Activated T-cell treated with anti-CD3 and anti-CD28 coated beads for 1 hour (primary cell): ENCODE measurements around the gene TIAM1.
"Not testable (repeated sequence)": the region's sequence is repeated elsewhere in the genome, so short reads cannot be mapped to it uniquely, and the experiment has no call there.

Source experiments
- DNase-seq: peaks from one replicate; pipeline ENCODE4 v3.0.0-alpha.2; 2020; ENCODE audit warnings: low read depth

TIAM1 gene

DNA sequence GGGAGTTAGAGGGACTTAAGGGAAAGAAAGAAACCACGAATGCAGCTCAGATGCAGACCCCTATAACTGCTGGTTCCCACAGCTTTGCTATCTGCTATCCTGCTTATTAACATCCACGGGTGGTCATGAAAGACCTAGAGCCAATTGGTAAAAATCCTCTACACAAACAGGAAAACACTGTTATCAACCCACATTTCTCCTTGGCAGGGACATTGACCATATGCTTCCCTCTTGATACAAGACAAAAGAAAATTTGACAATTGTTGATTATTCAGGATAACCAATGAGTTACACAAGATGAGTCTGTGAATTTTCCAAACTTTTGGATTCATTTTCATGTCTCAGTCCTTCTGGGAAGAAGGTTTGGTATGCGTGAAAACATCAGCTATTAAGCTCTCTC lies 90.4 kb downstream of the TIAM1 start:
- no peak for DNase-seq

GRCh38 chr21:31252611-31253010 lies 91.5 kb downstream of the TIAM1 start:
- DNase-seq, result no peak

DNA sequence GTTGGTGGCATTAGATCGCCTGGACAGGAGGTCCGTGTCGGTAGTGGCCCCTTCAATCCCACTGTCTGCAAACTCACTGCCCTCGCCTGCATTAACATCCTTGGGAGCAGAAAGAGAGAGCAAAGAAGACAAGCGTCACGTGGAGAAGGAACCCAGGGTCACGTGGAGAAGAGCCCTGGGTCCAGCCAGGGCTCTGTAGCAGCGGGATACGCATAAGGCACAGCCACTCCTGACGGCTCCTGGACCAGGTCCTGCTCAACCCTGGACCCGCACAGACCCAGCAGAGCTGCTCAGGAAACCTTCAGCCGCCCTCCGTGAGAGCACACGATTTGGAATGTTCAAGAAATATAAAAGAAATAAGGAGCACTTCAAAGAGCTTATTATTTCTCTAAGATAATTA lies 92.0 kb downstream of the TIAM1 start:
- DNase-seq, result no peak

DNA sequence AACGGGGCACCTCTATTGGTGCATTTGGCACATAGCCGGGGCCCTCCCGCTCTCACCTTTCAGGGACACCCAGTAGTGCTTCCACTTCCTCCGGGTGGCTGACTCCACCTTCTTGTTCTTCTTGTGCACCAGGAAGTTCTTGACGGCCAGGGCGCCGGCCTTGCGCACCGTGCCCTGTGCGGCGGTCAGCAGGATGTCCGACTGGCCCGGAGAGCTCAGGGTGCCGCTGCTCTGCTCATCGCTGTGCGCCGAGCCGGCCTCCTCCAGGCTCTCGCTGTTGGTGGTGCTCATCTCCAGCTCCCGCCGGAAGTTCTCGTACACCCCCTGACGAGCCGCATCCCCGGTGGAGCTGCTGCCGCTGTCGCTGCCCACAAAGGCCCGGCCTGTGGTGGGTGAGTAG lies 92.4 kb downstream of the TIAM1 start:
- no peak for DNase-seq

- no peak for DNase-seq
Measured at GRCh38 chr21:31248598-31248997, 95.5 kb downstream of the TIAM1 start.

DNA sequence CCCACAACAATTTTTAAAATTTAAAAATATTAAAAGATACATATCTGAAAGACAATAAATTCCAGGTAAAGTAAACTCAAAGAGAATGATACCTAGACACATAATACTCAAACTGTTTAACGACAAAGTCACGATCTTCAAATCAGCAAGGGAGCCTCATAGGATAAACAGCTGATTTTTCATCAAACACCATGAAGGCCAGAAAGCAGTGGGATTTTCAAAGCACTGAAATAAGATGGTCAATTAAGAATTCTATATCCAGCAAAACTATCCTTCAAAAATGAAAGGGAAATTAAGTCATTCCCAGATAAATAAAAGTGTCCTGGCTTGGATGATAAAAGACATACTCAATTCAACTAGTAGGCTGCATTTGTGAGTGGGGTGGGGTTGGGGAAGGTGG lies 100.5 kb downstream of the TIAM1 start:
- DNase-seq, result no peak

DNA sequence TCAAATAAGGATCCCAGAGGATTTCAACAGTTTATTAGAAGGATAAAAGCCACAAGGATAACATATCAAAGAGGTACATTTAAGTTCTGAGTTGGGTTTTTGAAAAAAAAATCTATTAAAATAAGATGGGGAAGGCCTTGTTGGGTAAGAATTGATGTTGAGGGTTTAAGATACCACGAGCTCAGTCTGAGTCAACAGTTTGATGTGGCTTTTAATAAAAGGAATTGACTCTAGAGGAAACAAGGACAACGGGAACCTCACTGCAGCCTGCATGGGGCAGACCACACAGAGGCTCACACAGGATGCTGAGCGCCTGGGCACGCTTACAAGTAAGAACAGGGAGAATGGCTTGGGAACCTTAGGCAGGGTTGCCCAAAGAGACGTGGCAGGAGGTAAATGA lies 107.5 kb downstream of the TIAM1 start:
- no peak for DNase-seq

GRCh38 chr21:31235671-31236450 lies 108.2 kb downstream of the TIAM1 start:
- DNase-seq, result no peak

DNA sequence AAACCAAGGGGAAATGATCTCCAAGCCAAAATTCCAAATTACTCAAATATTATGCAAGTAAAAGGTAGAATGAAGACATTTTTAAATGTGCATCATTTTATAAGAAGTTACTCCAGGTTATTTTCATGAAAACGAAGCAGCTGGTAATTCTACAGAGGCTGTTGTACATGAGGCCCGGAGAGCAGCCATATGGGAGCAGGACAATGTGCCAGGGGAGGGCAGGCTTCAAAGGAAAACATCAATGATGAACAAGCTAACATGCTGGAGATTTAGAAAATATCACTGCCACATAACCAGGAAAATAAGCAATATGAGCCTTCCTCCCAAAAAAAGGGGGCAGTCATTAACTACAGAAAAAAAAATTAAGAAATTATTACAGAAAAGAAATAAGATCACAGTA lies 109.1 kb downstream of the TIAM1 start:
- DNase-seq, result no peak

GRCh38 chr21:31233711-31234110 lies 110.3 kb downstream of the TIAM1 start:
- no peak for DNase-seq

DNA sequence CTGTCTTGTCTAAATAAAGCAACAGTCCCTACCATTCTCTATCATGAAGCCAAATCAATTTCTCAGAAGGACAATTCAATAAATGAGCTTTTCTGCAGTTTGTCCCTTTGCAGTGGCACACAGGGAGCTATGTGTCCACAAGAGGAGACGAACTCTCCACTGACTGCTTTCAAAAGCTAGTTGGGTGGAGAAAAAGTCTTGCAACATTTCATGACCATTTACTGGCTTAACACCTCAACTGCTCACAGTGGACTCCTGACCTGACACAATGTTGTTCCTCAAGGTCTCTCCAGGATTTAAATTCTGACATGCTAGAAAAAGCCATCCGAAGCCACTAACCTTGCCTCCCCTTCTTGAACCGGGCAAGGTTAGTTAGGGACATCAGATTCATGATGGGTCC lies 111.7 kb downstream of the TIAM1 start:
- no peak for DNase-seq

DNA sequence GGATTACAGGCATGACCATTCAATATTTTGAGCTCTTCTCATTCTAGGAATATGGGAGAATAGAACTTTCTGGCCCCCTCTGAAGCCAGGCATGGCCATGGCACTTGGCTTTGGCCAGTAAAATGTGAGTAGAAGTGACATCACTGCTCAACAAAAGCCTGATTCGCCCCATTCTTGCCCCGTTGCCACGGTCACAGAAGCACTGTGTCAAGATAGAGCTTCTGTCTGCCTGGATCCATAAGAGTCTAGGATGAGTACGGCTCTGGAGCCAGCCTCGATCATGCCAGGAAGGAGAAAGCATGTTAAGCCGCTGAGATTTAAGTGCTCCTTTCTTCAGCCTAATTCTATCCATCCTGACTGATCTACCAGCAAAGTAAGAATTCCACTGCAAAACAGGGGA lies 113.1 kb downstream of the TIAM1 start:
- DNase-seq, result no peak

GRCh38 chr21:31228723-31229122 lies 115.3 kb downstream of the TIAM1 start:
- DNase-seq, result not testable (repeated sequence)

GRCh38 chr21:31225713-31226112 lies 118.3 kb downstream of the TIAM1 start:
- no peak for DNase-seq

DNA sequence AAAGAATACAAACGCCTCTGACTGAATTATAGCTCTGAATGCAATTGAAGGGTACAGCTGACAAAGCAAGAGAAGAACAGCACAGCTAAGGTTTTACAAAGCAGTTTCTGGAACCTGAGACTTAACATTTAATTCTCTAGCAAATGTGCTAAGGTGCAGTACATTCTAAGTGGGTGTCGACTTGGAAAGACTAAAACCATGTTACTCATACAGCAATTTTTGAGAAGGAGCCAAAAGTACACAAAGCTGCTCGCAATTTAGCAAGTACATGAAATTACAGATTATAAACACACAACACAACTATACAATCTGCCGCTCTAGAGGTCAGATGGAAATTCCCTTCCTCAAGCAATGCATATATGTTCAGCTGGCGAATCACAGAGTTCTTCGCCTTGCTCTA lies 121.9 kb downstream of the TIAM1 start:
- no peak for DNase-seq

GRCh38 chr21:31221043-31221442 lies 123.0 kb downstream of the TIAM1 start:
- no peak for DNase-seq

- DNase-seq, result no peak
Measured at GRCh38 chr21:31220575-31220974, 123.5 kb downstream of the TIAM1 start.

GRCh38 chr21:31218830-31219608 lies 125.0 kb downstream of the TIAM1 start:
- no peak for DNase-seq

DNA sequence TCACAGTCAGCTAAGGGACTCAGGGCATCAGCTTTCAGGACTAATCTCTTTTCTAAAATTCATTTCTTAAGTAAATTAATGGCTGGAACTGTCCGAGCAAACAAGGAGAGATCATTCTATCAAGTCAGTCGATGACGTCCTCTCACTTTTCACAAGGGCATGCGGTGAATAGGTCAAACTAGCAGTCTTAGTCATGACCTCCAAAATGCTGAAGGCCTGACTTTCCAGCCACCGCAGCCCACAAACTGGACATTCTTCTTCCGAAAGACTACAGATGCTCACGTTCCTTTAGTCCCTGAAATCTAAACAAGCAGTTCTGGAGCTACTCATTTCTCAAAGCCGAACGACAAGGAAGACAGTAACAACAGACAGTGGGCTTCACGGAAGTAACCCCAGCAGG lies 127.9 kb downstream of the TIAM1 start:
- no peak for DNase-seq

DNA sequence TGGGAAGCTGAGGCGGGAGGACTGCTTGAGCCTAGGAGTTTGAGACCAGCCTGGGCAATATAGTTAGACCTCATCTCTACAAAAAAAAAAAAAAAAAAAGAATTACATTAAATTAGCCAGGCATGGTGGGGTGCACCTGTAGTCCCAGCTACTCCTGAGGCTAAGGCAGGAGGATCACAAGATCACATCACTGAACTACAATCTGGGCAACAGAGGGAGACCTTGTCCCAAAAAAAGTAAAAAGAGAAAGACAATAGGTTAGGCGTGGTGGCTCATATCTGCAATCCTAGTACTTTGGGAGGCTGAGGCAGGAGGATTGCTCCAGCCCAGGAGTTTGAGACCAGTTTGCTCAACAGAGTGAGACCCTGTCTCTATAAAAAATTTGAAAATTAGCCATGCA lies 130.3 kb downstream of the TIAM1 start:
- DNase-seq, result no peak

DNA sequence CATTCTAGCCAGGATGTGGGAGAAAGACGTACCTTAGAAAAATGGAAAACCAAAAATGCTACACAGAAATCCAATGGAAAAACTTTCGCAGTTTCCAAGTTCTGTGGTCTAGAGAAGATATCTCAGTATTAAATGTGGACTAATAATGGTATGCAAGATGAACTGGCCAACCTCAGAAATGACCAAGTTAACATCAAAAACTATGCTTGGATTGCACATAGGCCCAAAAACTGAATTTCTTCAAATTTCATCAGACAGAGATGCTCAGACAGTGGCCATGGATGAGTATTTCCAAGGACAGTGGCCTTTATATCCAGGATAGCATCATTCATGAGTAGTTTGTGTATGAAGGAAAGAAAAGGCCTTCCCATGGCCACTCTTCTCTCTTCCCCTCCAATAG lies 132.2 kb downstream of the TIAM1 start:
- no peak for DNase-seq

- DNase-seq, result no peak
Measured at GRCh38 chr21:31205412-31205811, 138.6 kb downstream of the TIAM1 start.

- DNase-seq, result no peak
Measured at GRCh38 chr21:31204801-31205200, 139.3 kb downstream of the TIAM1 start.
